Measurements from ENCODE around the gene MYO9B. TPM values are rescaled to one million over a fixed set of nuclear protein-coding genes. Genes with fewer than 3 reads are reported as not detected.

The MYO9B gene
- total RNA-seq, 2 donors from 2014 or later, result 79.4 to 96.8 TPM

DNA sequence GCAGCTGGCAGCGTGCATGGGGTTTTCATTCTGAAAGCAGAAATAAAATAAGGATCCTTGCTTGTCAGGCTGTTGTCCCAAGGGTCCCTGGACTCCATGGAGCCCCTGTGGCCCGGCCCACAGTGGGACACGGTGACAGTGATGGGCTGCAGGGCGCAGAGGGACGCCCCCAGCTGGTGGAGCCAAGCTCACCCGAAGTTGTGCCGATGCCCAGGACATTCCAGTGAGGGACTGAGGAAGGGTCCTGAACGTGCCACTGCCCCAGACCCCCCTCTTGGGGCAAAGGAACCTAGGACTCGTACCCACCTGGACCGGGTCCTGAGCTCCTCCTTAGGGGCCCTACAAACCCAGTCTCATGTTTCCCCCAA, 35.0 kb downstream of the MYO9B start:
- H3K4me1 ChIP-seq (ENCODE audit: control insufficient read depth, insufficient read depth, low read length), result no peaks in the 10 kb centered on the region
- peaks cover 38% of the 10 kb centered on the region for H3K36me3 Mint-ChIP-seq (ENCODE audit: low read depth)
- DNase-seq, result no peak
- H3K4me3 ChIP-seq (ENCODE audit: low read length), result no peak overlapping the region
- H3K27ac ChIP-seq (ENCODE audit: low read depth, low read length), result no peak overlapping the region
- WGBS, 2 experiments (ENCODE audit: insufficient coverage in 1 of 2, insufficient read length in 1 of 2), result 93 to 100% methylated on average over 3 to 10 of the region's 10 CpGs
- H3K27me3 ChIP-seq (ENCODE audit: control insufficient read depth, insufficient read depth, low read length, poor library complexity, severe bottlenecking), result no peaks in the 10 kb centered on the region
- H3K27me3 Mint-ChIP-seq (ENCODE audit: insufficient read depth), result no peaks in the 10 kb centered on the region
- no peaks in the 10 kb centered on the region for H3K9me3 Mint-ChIP-seq
- no peak overlapping the region for H3K4me3 Mint-ChIP-seq
- H3K9ac ChIP-seq (ENCODE audit: extremely low read depth, low read length, poor library complexity, severe bottlenecking), result no peak overlapping the region
- no peak overlapping the region for H3K27ac Mint-ChIP-seq
- H3K36me3 ChIP-seq (ENCODE audit: control insufficient read depth, insufficient read depth, low read length), result peaks cover 12% of the 10 kb centered on the region
- TF ChIP-seq, protein P1, sequence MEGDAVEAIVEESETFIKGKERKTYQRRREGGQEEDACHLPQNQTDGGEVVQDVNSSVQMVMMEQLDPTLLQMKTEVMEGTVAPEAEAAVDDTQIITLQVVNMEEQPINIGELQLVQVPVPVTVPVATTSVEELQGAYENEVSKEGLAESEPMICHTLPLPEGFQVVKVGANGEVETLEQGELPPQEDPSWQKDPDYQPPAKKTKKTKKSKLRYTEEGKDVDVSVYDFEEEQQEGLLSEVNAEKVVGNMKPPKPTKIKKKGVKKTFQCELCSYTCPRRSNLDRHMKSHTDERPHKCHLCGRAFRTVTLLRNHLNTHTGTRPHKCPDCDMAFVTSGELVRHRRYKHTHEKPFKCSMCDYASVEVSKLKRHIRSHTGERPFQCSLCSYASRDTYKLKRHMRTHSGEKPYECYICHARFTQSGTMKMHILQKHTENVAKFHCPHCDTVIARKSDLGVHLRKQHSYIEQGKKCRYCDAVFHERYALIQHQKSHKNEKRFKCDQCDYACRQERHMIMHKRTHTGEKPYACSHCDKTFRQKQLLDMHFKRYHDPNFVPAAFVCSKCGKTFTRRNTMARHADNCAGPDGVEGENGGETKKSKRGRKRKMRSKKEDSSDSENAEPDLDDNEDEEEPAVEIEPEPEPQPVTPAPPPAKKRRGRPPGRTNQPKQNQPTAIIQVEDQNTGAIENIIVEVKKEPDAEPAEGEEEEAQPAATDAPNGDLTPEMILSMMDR (conservative IDR thresholded peaks at IDR 0.05), result no peak
- peaks cover 21% of the 10 kb centered on the region for H3K4me1 Mint-ChIP-seq
- no peaks in the 10 kb centered on the region for H3K9me3 ChIP-seq (ENCODE audit: control insufficient read depth, low read length)

DNA sequence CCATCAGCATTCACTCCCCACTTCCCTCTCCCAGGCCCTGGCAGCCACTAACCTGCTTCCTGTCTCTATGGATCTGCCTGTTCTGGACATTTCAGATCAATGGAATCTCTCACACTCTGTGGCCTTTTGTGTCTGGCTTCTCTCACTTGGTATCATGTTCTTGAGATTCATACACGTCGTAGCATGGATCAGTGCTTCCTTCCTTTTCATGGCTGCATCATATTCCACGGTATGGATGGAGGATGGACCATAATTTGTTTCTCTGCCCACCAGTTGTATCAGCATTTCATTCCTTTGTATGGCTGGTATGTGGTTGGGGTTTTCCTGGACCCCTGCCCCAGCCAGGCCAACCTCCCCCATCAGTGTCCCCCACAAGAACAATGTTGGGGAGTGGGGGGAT, 36.2 kb downstream of the MYO9B start:
- H3K36me3 Mint-ChIP-seq (ENCODE audit: low read depth), result peaks cover 35% of the 10 kb centered on the region
- H3K27ac Mint-ChIP-seq, result no peak overlapping the region
- 94 to 100% methylated on average over 2 to 3 of the region's 3 CpGs for WGBS, 2 experiments (ENCODE audit: insufficient coverage in 1 of 2, insufficient read length in 1 of 2)

DNA sequence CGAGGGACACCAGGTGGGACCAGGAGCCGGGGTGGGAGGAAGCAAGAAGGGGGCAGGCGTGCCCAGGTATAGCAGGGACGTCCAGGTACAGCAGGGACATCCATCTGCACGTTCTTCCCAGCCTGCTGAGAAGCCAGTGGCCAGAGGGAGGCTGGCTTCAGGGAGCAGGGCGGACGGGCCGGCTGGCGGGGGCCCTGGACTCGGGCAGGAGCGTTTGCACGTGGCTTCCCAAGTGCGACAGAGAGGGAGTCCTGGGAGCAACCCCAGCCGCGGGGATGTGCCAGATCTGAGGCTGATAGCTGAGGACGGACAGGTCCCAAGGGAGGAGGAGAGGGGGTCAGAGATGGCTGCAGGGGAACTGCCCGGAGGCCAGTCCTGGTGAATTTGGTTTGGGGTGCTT, 36.7 kb downstream of the MYO9B start:
- H3K27me3 ChIP-seq (ENCODE audit: control insufficient read depth, insufficient read depth, low read length, poor library complexity, severe bottlenecking), result no peaks in the 10 kb centered on the region
- Mint-ChIP-seq H3K4me3 (no peak overlapping the region), H3K4me1 (peaks cover 21% of the 10 kb centered on the region), H3K9me3 (no peaks in the 10 kb centered on the region), H3K36me3 (ENCODE audit: low read depth) (peaks cover 35% of the 10 kb centered on the region), H3K27me3 (ENCODE audit: insufficient read depth) (no peaks in the 10 kb centered on the region), H3K27ac (no peak overlapping the region)
- H3K4me3 ChIP-seq (ENCODE audit: low read length), result no peak overlapping the region
- 91 to 92% methylated on average over 6 to 17 of the region's 17 CpGs for WGBS, 2 experiments (ENCODE audit: insufficient coverage in 1 of 2, insufficient read length in 1 of 2)
- H3K9me3 ChIP-seq (ENCODE audit: control insufficient read depth, low read length), result no peaks in the 10 kb centered on the region
- no peaks in the 10 kb centered on the region for H3K4me1 ChIP-seq (ENCODE audit: control insufficient read depth, insufficient read depth, low read length)
- H3K27ac ChIP-seq (ENCODE audit: low read depth, low read length), result no peak overlapping the region
- no peak overlapping the region for H3K9ac ChIP-seq (ENCODE audit: extremely low read depth, low read length, poor library complexity, severe bottlenecking)
- DNase-seq, result no peak
- TF ChIP-seq, protein P1 (conservative IDR thresholded peaks at IDR 0.05), result no peak
- H3K36me3 ChIP-seq (ENCODE audit: control insufficient read depth, insufficient read depth, low read length), result peaks cover 6% of the 10 kb centered on the region

More for the DNA sequence above, 36.2 kb downstream of the MYO9B start:
- Histone ChIP-seq H3K27ac (ENCODE audit: low read depth, low read length) (no peak overlapping the region), H3K4me3 (ENCODE audit: low read length) (no peak overlapping the region), H3K36me3 (ENCODE audit: control insufficient read depth, insufficient read depth, low read length) (peaks cover 6% of the 10 kb centered on the region), H3K27me3 (ENCODE audit: control insufficient read depth, insufficient read depth, low read length, poor library complexity, severe bottlenecking) (no peaks in the 10 kb centered on the region), H3K9ac (ENCODE audit: extremely low read depth, low read length, poor library complexity, severe bottlenecking) (no peak overlapping the region), H3K4me1 (ENCODE audit: control insufficient read depth, insufficient read depth, low read length) (no peaks in the 10 kb centered on the region), H3K9me3 (ENCODE audit: control insufficient read depth, low read length) (no peaks in the 10 kb centered on the region)
- no peak for DNase-seq
- Mint-ChIP-seq H3K9me3 (no peaks in the 10 kb centered on the region), H3K4me1 (peaks cover 21% of the 10 kb centered on the region), H3K4me3 (no peak overlapping the region), H3K27me3 (ENCODE audit: insufficient read depth) (no peaks in the 10 kb centered on the region)
- TF ChIP-seq, protein P1 (conservative IDR thresholded peaks at IDR 0.05), result no peak
